IMR-90 (cell line): Measurements from ENCODE around the gene MEF2C. TPM values are rescaled to one million over a fixed set of nuclear protein-coding genes. Genes with fewer than 3 reads are reported as not detected.

ENCODE experiments used
- ATAC-seq: fragments of 200-7000 bp; cut with Tn5 transposase; 2 replicates; pipeline ENCODE4 v1.9.1; 2020; ENCODE audit warnings: low read depth, mild to moderate bottlenecking, moderate library complexity
- BruUV-seq: library from RNA; stranded (reverse); fragments of 400-500 nt; replicated peaks from 2 replicates; lab custom pipeline; 2021; lab: Mats Ljungman, UMichigan
- CTCF ChIA-PET: fragments of 300-600 bp; formaldehyde crosslinking; extraction: SDS; loops from one replicate; lab custom pipeline; 2021; ENCODE audit warnings: antibody characterized with exemption; lab: Yijun Ruan, JAX
- POLR2A ChIA-PET: fragments of 300-600 bp; sonication (Branson Sonifier 250); formaldehyde crosslinking; loops from one replicate; lab custom pipeline; 2022; ENCODE audit warnings: antibody characterized with exemption; ENCODE audit not compliant: unreplicated experiment; lab: Charles Lee
- DNase-seq: peaks from one replicate; pipeline ENCODE4 v3.0.0; 2013
- H2AFZ ChIP-seq: replicated peaks from 2 replicates; pipeline ENCODE3; 2013; ENCODE audit warnings: low read length, mild to moderate bottlenecking; ENCODE audit not compliant: poor library complexity
- H2AK5ac ChIP-seq: 2 replicates; pipeline ENCODE4 v1.6.1; 2013; ENCODE audit warnings: low read depth, low read length, inconsistent platforms
- H2AK9ac ChIP-seq: replicated peaks from 2 replicates; pipeline ENCODE3; 2013; ENCODE audit warnings: mild to moderate bottlenecking, low read depth, low read length, moderate library complexity; ENCODE audit not compliant: poor library complexity
- H2BK120ac ChIP-seq: 2 replicates; pipeline ENCODE4 v1.6.1; 2013; ENCODE audit warnings: low read depth, low read length, inconsistent platforms
- H2BK15ac ChIP-seq: 3 replicates; pipeline ENCODE4 v1.6.1; 2013; ENCODE audit warnings: low read depth, low read length, inconsistent platforms
- H2BK20ac ChIP-seq: 2 replicates; pipeline ENCODE4 v1.6.1; 2013; ENCODE audit warnings: low read depth, mild to moderate bottlenecking, inconsistent platforms, low read length, moderate library complexity
- H2BK5ac ChIP-seq: 2 replicates; pipeline ENCODE4 v1.6.1; 2013; ENCODE audit warnings: mild to moderate bottlenecking, low read depth, low read length, inconsistent platforms; ENCODE audit not compliant: poor library complexity, severe bottlenecking
- H3K14ac ChIP-seq: replicated peaks from 2 replicates; pipeline ENCODE4 v1.6.1; 2013; ENCODE audit warnings: low read depth, low read length, inconsistent platforms
- H3K18ac ChIP-seq: 2 replicates; pipeline ENCODE4 v1.6.1; 2013; ENCODE audit warnings: low read depth, low read length, control low read depth
- H3K23ac ChIP-seq: 2 replicates; pipeline ENCODE4 v1.6.1; 2013; ENCODE audit warnings: low read depth, low read length, inconsistent platforms
- H3K27ac ChIP-seq: 2 replicates; pipeline ENCODE4 v1.5.1; 2013; ENCODE audit warnings: mild to moderate bottlenecking, control low read depth, low read length; ENCODE audit not compliant: insufficient read depth
- H3K27me3 ChIP-seq: 2 replicates; pipeline ENCODE4 v1.6.1; 2013; ENCODE audit warnings: low read length; ENCODE audit not compliant: control insufficient read depth, insufficient read depth
- H3K36me3 ChIP-seq: 2 replicates; pipeline ENCODE4 v1.6.1; 2013; ENCODE audit warnings: low read length, mixed read lengths; ENCODE audit not compliant: control insufficient read depth, insufficient read depth
- H3K4ac ChIP-seq: 2 replicates; pipeline ENCODE4 v1.6.1; 2013; ENCODE audit warnings: low read depth, low read length, inconsistent platforms
- H3K4me1 ChIP-seq: 2 replicates; pipeline ENCODE4 v1.6.1; 2013; ENCODE audit warnings: low read length, mixed read lengths; ENCODE audit not compliant: control insufficient read depth, insufficient read depth
- H3K4me2 ChIP-seq: 2 replicates; pipeline ENCODE4 v1.6.1; 2013; ENCODE audit warnings: low read depth, mild to moderate bottlenecking, control low read depth, low read length, moderate library complexity
- H3K4me3 ChIP-seq: 2 replicates; pipeline ENCODE4 v1.5.1; 2013; ENCODE audit warnings: low read depth, mild to moderate bottlenecking, control low read depth, low read length, moderate library complexity; ENCODE audit not compliant: insufficient read depth
- H3K56ac ChIP-seq: 2 replicates; pipeline ENCODE4 v1.6.1; 2013; ENCODE audit warnings: low read length, inconsistent platforms; ENCODE audit not compliant: insufficient read depth; ENCODE audit errors: extremely low read depth
- H3K79me1 ChIP-seq, 2 experiments: 2 replicates each; pipeline ENCODE4 v1.6.1; 2013; ENCODE audit warnings: low read length in 2 of 2, inconsistent platforms in 1 of 2, low read depth in 1 of 2
- H3K9ac ChIP-seq: 2 replicates; pipeline ENCODE4 v1.6.1; 2013; ENCODE audit warnings: low read depth, low read length, control low read depth
- H3K9me1 ChIP-seq: 2 replicates; pipeline ENCODE4 v1.6.1; 2013; ENCODE audit warnings: low read length, inconsistent platforms; ENCODE audit not compliant: insufficient read depth
- H3K9me3 ChIP-seq: 2 replicates; pipeline ENCODE4 v1.6.1; 2013; ENCODE audit warnings: low read length; ENCODE audit not compliant: control insufficient read depth, insufficient read depth
- H4K20me1 ChIP-seq: 2 replicates; pipeline ENCODE4 v1.6.1; 2013; ENCODE audit warnings: low read length, inconsistent platforms; ENCODE audit not compliant: insufficient read depth
- H4K5ac ChIP-seq: 2 replicates; pipeline ENCODE4 v1.6.1; 2013; ENCODE audit warnings: mild to moderate bottlenecking, low read depth, low read length, control low read depth
- H4K8ac ChIP-seq, 2 experiments: 2 replicates each; pipeline ENCODE4 v1.6.1; 2013; ENCODE audit warnings: low read depth in 2 of 2, low read length in 2 of 2, control low read depth in 1 of 2, inconsistent platforms in 1 of 2
- H4K91ac ChIP-seq: 2 replicates; pipeline ENCODE4 v1.6.1; 2013; ENCODE audit warnings: low read depth, low read length, inconsistent platforms; ENCODE audit not compliant: insufficient read depth
- BHLHE40 ChIP-seq: fragments of 150-350 bp; IDR thresholded peaks from 2 replicates; pipeline ENCODE4 v1.6.1; 2016; ENCODE audit warnings: mild to moderate bottlenecking, low read depth, low read length
- CEBPB ChIP-seq: IDR thresholded peaks from 2 replicates; pipeline ENCODE4 v1.6.1; 2012; ENCODE audit warnings: low read depth, low read length, improper control_type of control experiment
- CHD1 ChIP-seq: IDR thresholded peaks from 2 replicates; pipeline ENCODE4 v1.6.1; 2012; ENCODE audit warnings: low read depth, low read length, improper control_type of control experiment
- CTCF ChIP-seq: conservative IDR thresholded peaks from 2 replicates; pipeline ENCODE4 v1.5.1; 2012; ENCODE audit warnings: mild to moderate bottlenecking, low read depth, low read length, improper control_type of control experiment
- ELK1 ChIP-seq: fragments of 150-350 bp; IDR thresholded peaks from 2 replicates; pipeline ENCODE4 v1.6.1; 2016; ENCODE audit warnings: low read depth, mild to moderate bottlenecking, low read length, moderate library complexity, borderline replicate concordance
- MAFK ChIP-seq: IDR thresholded peaks from 2 replicates; pipeline ENCODE4 v1.6.1; 2012; ENCODE audit warnings: low read depth, low read length, improper control_type of control experiment
- MXI1 ChIP-seq: IDR thresholded peaks from 2 replicates; pipeline ENCODE4 v1.6.1; 2012; ENCODE audit warnings: low read depth, mild to moderate bottlenecking, low read length, moderate library complexity, borderline replicate concordance
- NFE2L2 ChIP-seq: fragments of 150-350 bp; IDR thresholded peaks from 2 replicates; pipeline ENCODE4 v1.6.1; 2016; ENCODE audit warnings: low read depth, mild to moderate bottlenecking, low read length
- RAD21 ChIP-seq: IDR thresholded peaks from 2 replicates; pipeline ENCODE4 v1.6.1; 2012; ENCODE audit warnings: low read length, improper control_type of control experiment
- RCOR1 ChIP-seq: IDR thresholded peaks from 2 replicates; pipeline ENCODE4 v1.6.1; 2012; ENCODE audit warnings: mild to moderate bottlenecking, low read length, improper control_type of control experiment; ENCODE audit not compliant: insufficient replicate concordance
- RFX5 ChIP-seq: IDR thresholded peaks from 2 replicates; pipeline ENCODE4 v1.8.0; 2012; ENCODE audit warnings: low read depth, mild to moderate bottlenecking, low read length, moderate library complexity
- SMC3 ChIP-seq: fragments of 150-350 bp; IDR thresholded peaks from 2 replicates; pipeline ENCODE4 v1.6.1; 2016; ENCODE audit warnings: low read depth, mild to moderate bottlenecking, antibody characterized with exemption, low read length, moderate library complexity
- WGBS, 2 experiments: methylation state at CpG; one replicate each; pipeline versions ENCODE4 v1.1.5 to v1.1.7; 2013; ENCODE audit warnings: missing lambda C conversion rate in 2 of 2; ENCODE audit not compliant: insufficient read length in 1 of 2; ENCODE audit errors: extremely low coverage in 2 of 2; 5-methylcytosine and 5-hydroxymethylcytosine counted together
- dilution Hi-C: fragments of 300-500 bp; cut with HindIII; formaldehyde crosslinking; loops from one replicate; pipeline ENCODE4 v1.14.3; 2018; ENCODE audit warnings: low sequenced_read_pairs; ENCODE audit not compliant: unreplicated experiment
- in situ Hi-C: fragments of 300-500 bp; cut with MboI; formaldehyde crosslinking; loops from 3 replicates; pipeline ENCODE4 v1.14.3; 2019; ENCODE audit warnings: low sequenced_read_pairs, inconsistent platforms, mixed read lengths
- intact Hi-C: fragments of 100-400 bp; cut with micrococcal nuclease; formaldehyde crosslinking; loops from 2 replicates; pipeline ENCODE4 v1.10.0; 2022
- polyA plus RNA-seq, 3 experiments: library from polyadenylated mRNA; depleted of rRNA; stranded (reverse); fragments of >200 nt; gene quantifications; 2 replicates each; pipeline ENCODE4 v1.2.3, GENCODE V29; 2012; ENCODE audit warnings: low replicate concordance in 1 of 3
- total RNA-seq: library from RNA; depleted of rRNA; stranded (reverse); fragments of >200 nt; gene quantifications from 2 replicates; pipeline ENCODE4 v1.2.3, GENCODE V29; 2012
- TF ChIP-seq, protein P1 (sequence below): fragments of 150-350 bp; IDR thresholded peaks from 2 replicates; pipeline ENCODE4 v1.6.1; 2017; ENCODE audit warnings: mild to moderate bottlenecking, antibody characterized with exemption, low read length, low read depth

Gene MEF2C
- total and polyA plus RNA-seq, 2 of the 4 experiments (the other 2 are of a cell fraction) = 1.5 to 6.8 TPM

GRCh38 chr5:88816195-88816594, 66.8 kb downstream of the MEF2C start:
- BruUV-seq = no TSS peak

More at GRCh38 chr5:88816195-88816594, 66.8 kb downstream of the MEF2C start:
- Histone ChIP-seq H3K27me3 (no peaks in the 10 kb centered on the region), H4K20me1 (no peaks in the 10 kb centered on the region), H3K18ac (no peak overlapping the region), H3K4me1 (no peaks in the 10 kb centered on the region), H3K79me1 (no peaks in the 10 kb centered on the region), H3K56ac (no peak overlapping the region), H4K91ac (no peak overlapping the region), H2BK120ac (no peak overlapping the region), H2BK5ac (no peak overlapping the region), H3K9me3 (no peaks in the 10 kb centered on the region), H3K27ac (no peak overlapping the region), H4K8ac (no peak overlapping the region), H2BK20ac (no peak overlapping the region), H3K9ac (no peak overlapping the region), H3K9me1 (no peaks in the 10 kb centered on the region), H3K14ac (no peak overlapping the region), H3K36me3 (no peaks in the 10 kb centered on the region), H3K23ac (no peak overlapping the region), H2BK15ac (no peak overlapping the region), H2AFZ (no peak overlapping the region), H4K5ac (no peak overlapping the region), H2AK5ac (no peak overlapping the region), H3K4me3 (no peak overlapping the region), H2AK9ac (no peak overlapping the region), H3K4ac (no peak overlapping the region), H3K4me2 (no peak overlapping the region)
- ATAC-seq (no peak), DNase-seq (no peak)
- TF ChIP-seq NFE2L2 (no peak), CEBPB (no peak), RAD21 (no peak), ELK1 (no peak), RFX5 (no peak), MAFK (no peak), BHLHE40 (no peak), RCOR1 (no peak), MXI1 (no peak), CTCF (no peak), SMC3 (no peak), CHD1 (no peak)
- TF ChIP-seq, protein P1, sequence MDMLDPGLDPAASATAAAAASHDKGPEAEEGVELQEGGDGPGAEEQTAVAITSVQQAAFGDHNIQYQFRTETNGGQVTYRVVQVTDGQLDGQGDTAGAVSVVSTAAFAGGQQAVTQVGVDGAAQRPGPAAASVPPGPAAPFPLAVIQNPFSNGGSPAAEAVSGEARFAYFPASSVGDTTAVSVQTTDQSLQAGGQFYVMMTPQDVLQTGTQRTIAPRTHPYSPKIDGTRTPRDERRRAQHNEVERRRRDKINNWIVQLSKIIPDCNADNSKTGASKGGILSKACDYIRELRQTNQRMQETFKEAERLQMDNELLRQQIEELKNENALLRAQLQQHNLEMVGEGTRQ = no peak
- intact Hi-C loops = no loop called here
- POLR2A ChIA-PET = no interaction called here
- CTCF ChIA-PET = interaction anchor here (0.7 to 1.7 kb wide), 2 partner anchors 14 to 209 kb away, joined by 6 to 8 read pairs; no protein-coding TSS in a partner anchor
- dilution Hi-C loops = no loop called here
- WGBS, 2 experiments = no CpG with 5 or more reads among the region's 2 CpGs
- in situ Hi-C loops = no loop called here
